ENCODE data around the gene TUBB4B. TPM values are rescaled to one million over a fixed set of nuclear protein-coding genes. Genes with fewer than 3 reads are reported as not detected.

Gene TUBB4B
- total RNA-seq, 1 donor from 2014 or later: 725 TPM

- DNase-seq (ENCODE audit: low read depth): no peak
- TF ChIP-seq, protein P1, sequence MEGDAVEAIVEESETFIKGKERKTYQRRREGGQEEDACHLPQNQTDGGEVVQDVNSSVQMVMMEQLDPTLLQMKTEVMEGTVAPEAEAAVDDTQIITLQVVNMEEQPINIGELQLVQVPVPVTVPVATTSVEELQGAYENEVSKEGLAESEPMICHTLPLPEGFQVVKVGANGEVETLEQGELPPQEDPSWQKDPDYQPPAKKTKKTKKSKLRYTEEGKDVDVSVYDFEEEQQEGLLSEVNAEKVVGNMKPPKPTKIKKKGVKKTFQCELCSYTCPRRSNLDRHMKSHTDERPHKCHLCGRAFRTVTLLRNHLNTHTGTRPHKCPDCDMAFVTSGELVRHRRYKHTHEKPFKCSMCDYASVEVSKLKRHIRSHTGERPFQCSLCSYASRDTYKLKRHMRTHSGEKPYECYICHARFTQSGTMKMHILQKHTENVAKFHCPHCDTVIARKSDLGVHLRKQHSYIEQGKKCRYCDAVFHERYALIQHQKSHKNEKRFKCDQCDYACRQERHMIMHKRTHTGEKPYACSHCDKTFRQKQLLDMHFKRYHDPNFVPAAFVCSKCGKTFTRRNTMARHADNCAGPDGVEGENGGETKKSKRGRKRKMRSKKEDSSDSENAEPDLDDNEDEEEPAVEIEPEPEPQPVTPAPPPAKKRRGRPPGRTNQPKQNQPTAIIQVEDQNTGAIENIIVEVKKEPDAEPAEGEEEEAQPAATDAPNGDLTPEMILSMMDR (conservative IDR thresholded peaks at IDR 0.05; ENCODE audit: low read depth, low read length): peak; percentile 86
- H3K4me3 ChIP-seq (ENCODE audit: low read depth, low read length): no peak within 1 kb of the TSS
Observed at GRCh38 chr9:137227054-137227852, 13.8 kb upstream of the TUBB4B start, which contains the start of gene RNF224. Gene RNF224 (plus strand): TSS chr9:137227502. CDS start chr9:137228336, 834 bp downstream.

DNA sequence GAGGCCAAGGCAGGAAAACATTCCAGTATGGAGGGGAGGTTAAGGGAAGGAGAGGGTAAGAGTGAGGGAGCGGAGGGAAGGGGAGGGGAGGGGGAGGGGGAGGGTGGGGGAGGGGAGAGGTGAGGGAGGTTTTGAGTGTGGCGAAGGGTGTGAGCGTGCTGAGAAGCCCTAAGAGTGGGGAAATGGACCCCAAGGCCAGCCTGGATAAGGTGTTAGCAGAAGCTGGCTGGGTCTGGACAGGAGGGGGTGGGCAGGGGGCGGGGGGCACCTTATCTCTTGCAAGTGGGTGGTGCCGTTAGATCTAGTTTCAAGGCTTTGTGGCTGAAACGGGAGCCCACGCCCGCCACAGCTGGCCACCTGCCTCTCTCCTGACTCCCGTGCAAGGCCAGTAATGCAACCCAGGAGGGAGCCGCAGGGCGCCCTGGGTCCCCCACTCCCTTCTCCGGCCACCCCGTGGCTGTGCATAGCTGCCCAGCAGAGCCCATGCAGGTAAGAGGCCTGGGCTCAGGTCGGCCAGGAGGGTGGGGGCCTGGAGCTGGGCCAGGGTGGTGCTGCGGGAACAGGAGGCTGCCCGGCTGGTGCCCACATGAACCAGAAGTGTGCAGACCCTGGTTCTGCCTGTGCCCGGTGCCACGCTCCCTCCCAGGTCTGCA lies 13.1 kb upstream of the TUBB4B start:
- TF ChIP-seq, protein P1 (conservative IDR thresholded peaks at IDR 0.05; ENCODE audit: low read depth, low read length): no peak
- DNase-seq (ENCODE audit: low read depth): no peak
- H3K4me3 ChIP-seq (ENCODE audit: low read depth, low read length): no peak overlapping the region

GRCh38 chr9:137228506-137228967 lies 12.6 kb upstream of the TUBB4B start:
- DNase-seq (ENCODE audit: low read depth): no peak
- TF ChIP-seq, protein P1 (conservative IDR thresholded peaks at IDR 0.05; ENCODE audit: low read depth, low read length): no peak
- no peak overlapping the region for H3K4me3 ChIP-seq (ENCODE audit: low read depth, low read length)

- no peak for DNase-seq (ENCODE audit: low read depth)
- TF ChIP-seq, protein P1 (conservative IDR thresholded peaks at IDR 0.05; ENCODE audit: low read depth, low read length): no peak
- no peak overlapping the region for H3K4me3 ChIP-seq (ENCODE audit: low read depth, low read length)
Observed at GRCh38 chr9:137228968-137229896, 11.9 kb upstream of the TUBB4B start.

GRCh38 chr9:137229903-137230704 lies 11.0 kb upstream of the TUBB4B start:
- no peak for DNase-seq (ENCODE audit: low read depth)
- TF ChIP-seq, protein P1 (conservative IDR thresholded peaks at IDR 0.05; ENCODE audit: low read depth, low read length): no peak
- no peak overlapping the region for H3K4me3 ChIP-seq (ENCODE audit: low read depth, low read length)

Data from epithelial cell of proximal tubule (primary cell).